Loucy (cell line): ENCODE measurements around the gene DNAJC8.

Experiments used
- CTCF ChIP-seq: fragments of 200-600 bp; sonication (generic); conservative IDR thresholded peaks from 2 replicates; pipeline ENCODE4 v1.5.1; 2014; ENCODE audit warnings: mild to moderate bottlenecking, antibody characterized with exemption, low read length
- EZH2phosphoT487 ChIP-seq: fragments of 200-600 bp; IDR thresholded peaks from 2 replicates; pipeline ENCODE4 v1.6.1; 2018; ENCODE audit warnings: antibody characterized with exemption, mild to moderate bottlenecking, moderate library complexity, borderline replicate concordance

- TF ChIP-seq EZH2phosphoT487: no peak
- TF ChIP-seq CTCF: no peak
These were observed 17.1 kb upstream of the DNAJC8 start for GRCh38 chr1:28249866-28250295.
